ENCODE measurements around the gene STX1B. TPM values are rescaled to one million over a fixed set of nuclear protein-coding genes. Genes with fewer than 3 reads are reported as not detected.

Gene STX1B
- total RNA-seq, 1 donor from 2014 or later: 14.1 TPM

DNA sequence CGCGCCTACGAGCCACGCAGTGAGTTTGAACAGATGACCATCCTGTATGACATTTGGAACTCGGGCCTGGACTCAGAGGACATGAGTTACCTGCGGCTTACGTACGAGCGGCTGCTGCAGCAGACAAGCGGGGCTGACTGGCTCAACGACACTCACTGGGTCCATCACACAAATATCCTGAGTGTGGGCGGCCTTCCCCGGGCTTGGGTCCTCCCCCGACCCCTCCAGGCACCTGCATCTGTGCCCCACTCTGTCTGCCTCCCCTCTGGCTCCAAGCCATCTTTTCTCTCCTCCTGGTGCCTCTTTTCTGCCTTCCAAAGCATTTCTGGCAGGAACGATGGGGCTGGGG, 30.4 kb downstream of the STX1B start:
- no peak for TF ChIP-seq CTCF (conservative IDR thresholded peaks at IDR 0.05)
- peaks cover 15% of the 10 kb centered on the region for H3K36me3 Mint-ChIP-seq (ENCODE audit: low read depth)
- no peak overlapping the region for H3K27ac Mint-ChIP-seq (ENCODE audit: unreplicated experiment)
- no peaks in the 10 kb centered on the region for H3K4me1 Mint-ChIP-seq
- H3K9me3 Mint-ChIP-seq: no peaks in the 10 kb centered on the region
- H3K4me3 Mint-ChIP-seq: no peak overlapping the region
- no peak for DNase-seq (ENCODE audit: low read depth, low spot score)
- H3K27me3 Mint-ChIP-seq (ENCODE audit: low read depth): no peaks in the 10 kb centered on the region

DNA sequence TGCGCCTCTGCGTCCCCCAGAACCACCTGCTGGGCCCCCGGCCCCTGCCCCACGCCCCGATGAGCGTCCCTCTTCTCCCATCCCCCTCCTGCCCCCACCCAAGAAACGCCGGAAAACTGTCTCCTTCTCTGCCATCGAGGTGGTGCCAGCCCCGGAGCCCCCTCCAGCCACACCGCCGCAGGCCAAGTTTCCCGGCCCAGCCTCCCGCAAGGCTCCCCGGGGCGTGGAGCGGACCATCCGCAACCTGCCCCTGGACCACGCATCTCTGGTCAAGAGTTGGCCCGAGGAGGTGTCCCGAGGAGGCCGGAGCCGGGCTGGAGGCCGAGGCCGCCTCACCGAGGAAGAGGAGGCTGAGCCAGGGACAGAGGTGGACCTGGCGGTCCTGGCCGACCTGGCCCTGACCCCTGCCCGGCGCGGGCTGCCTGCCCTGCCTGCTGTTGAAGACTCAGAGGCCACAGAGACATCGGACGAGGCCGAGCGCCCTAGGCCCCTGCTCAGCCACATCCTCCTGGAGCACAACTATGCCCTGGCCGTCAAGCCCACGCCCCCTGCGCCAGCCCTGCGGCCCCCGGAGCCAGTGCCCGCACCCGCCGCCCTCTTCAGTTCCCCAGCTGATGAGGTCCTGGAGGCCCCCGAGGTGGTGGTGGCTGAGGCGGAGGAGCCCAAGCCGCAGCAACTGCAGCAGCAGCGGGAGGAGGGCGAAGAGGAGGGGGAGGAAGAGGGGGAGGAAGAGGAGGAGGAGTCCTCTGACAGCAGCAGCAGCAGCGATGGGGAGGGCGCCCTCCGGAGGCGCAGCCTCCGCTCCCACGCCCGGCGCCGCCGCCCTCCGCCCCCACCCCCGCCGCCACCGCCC, 31.0 kb downstream of the STX1B start:
- no peak for DNase-seq (ENCODE audit: low read depth, low spot score)
- no peak for TF ChIP-seq CTCF (conservative IDR thresholded peaks at IDR 0.05)
- Mint-ChIP-seq H3K27ac (ENCODE audit: unreplicated experiment) (no peak overlapping the region), H3K4me3 (no peak overlapping the region), H3K36me3 (ENCODE audit: low read depth) (peaks cover 15% of the 10 kb centered on the region), H3K27me3 (ENCODE audit: low read depth) (no peaks in the 10 kb centered on the region), H3K4me1 (no peaks in the 10 kb centered on the region), H3K9me3 (no peaks in the 10 kb centered on the region)

GRCh38 chr16:30977502-30977901, 32.9 kb downstream of the STX1B start:
- Mint-ChIP-seq H3K36me3 (ENCODE audit: low read depth) (peaks cover 16% of the 10 kb centered on the region), H3K9me3 (no peaks in the 10 kb centered on the region), H3K27me3 (ENCODE audit: low read depth) (no peaks in the 10 kb centered on the region), H3K4me1 (no peaks in the 10 kb centered on the region), H3K4me3 (no peak overlapping the region), H3K27ac (ENCODE audit: unreplicated experiment) (no peak overlapping the region)
- peak; percentile 45 for TF ChIP-seq CTCF (conservative IDR thresholded peaks at IDR 0.05)
- no peak for DNase-seq (ENCODE audit: low read depth, low spot score)

DNA sequence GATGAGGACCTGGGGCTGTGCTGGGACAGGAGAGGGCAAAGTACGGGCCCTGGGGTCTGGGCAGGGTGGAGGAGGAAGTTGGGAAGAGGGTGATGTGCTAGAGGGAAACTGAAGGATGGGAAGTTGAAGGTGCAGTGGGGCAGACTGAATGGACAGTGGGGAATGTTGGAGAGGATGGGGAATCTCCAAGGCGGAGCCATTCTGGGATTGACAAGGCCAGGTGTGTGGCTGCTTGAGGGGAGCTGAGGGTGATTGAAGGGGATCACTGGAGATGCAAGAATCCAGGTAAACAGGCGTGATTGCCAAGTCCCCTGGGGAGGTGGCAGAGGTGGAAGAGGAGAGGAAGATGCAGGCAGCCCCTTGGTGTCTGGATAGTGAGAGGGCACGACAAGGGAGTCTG, 34.0 kb downstream of the STX1B start:
- no peaks in the 10 kb centered on the region for H3K9me3 Mint-ChIP-seq
- no peak for DNase-seq (ENCODE audit: low read depth, low spot score)
- H3K36me3 Mint-ChIP-seq (ENCODE audit: low read depth): peaks cover 19% of the 10 kb centered on the region
- no peaks in the 10 kb centered on the region for H3K27me3 Mint-ChIP-seq (ENCODE audit: low read depth)
- no peak overlapping the region for H3K27ac Mint-ChIP-seq (ENCODE audit: unreplicated experiment)
- no peak for TF ChIP-seq CTCF (conservative IDR thresholded peaks at IDR 0.05)
- H3K4me3 Mint-ChIP-seq: no peak overlapping the region
- H3K4me1 Mint-ChIP-seq: no peaks in the 10 kb centered on the region

- Mint-ChIP-seq H3K27me3 (ENCODE audit: low read depth) (no peaks in the 10 kb centered on the region), H3K4me1 (no peaks in the 10 kb centered on the region), H3K4me3 (no peak overlapping the region), H3K9me3 (no peaks in the 10 kb centered on the region), H3K36me3 (ENCODE audit: low read depth) (peaks cover 17% of the 10 kb centered on the region), H3K27ac (ENCODE audit: unreplicated experiment) (no peak overlapping the region)
- no peak for TF ChIP-seq CTCF (conservative IDR thresholded peaks at IDR 0.05)
- DNase-seq (ENCODE audit: low read depth, low spot score): no peak
Measured at GRCh38 chr16:30974348-30974747, 36.1 kb downstream of the STX1B start.

All from neural crest cell (in vitro differentiated cells).